ENCODE results near the gene VKORC1L1.

Gene VKORC1L1

GRCh38 chr7:65966146-65966545 is 93.3 kb downstream of the VKORC1L1 start:
- DNase-seq (ENCODE audit: low read depth, low spot score): no peak
- no peak for TF ChIP-seq CTCF (IDR thresholded peaks at IDR 0.05; ENCODE audit: low read depth, low read length)
- no peak overlapping the region for H3K4me3 ChIP-seq (ENCODE audit: low read depth, low read length)
- in situ Hi-C loops (cut with HindIII; ENCODE audit: low sequenced_read_pairs): no loop called here

- no peak overlapping the region for H3K4me3 ChIP-seq (ENCODE audit: low read depth, low read length)
- in situ Hi-C loops (cut with HindIII; ENCODE audit: low sequenced_read_pairs): no loop called here
- no peak for DNase-seq (ENCODE audit: low read depth, low spot score)
- TF ChIP-seq CTCF (IDR thresholded peaks at IDR 0.05; ENCODE audit: low read depth, low read length): no peak
Observed at GRCh38 chr7:65967361-65968155, 94.7 kb downstream of the VKORC1L1 start.

GRCh38 chr7:65968256-65969185 is 95.6 kb downstream of the VKORC1L1 start:
- no peak for TF ChIP-seq CTCF (IDR thresholded peaks at IDR 0.05; ENCODE audit: low read depth, low read length)
- no peak for DNase-seq (ENCODE audit: low read depth, low spot score)
- in situ Hi-C loops (cut with HindIII; ENCODE audit: low sequenced_read_pairs): no loop called here
- no peak overlapping the region for H3K4me3 ChIP-seq (ENCODE audit: low read depth, low read length)

- no peak for DNase-seq (ENCODE audit: low read depth, low spot score)
- in situ Hi-C loops (cut with HindIII; ENCODE audit: low sequenced_read_pairs): no loop called here
- no peak for TF ChIP-seq CTCF (IDR thresholded peaks at IDR 0.05; ENCODE audit: low read depth, low read length)
- H3K4me3 ChIP-seq (ENCODE audit: low read depth, low read length): no peak overlapping the region
Observed at GRCh38 chr7:65971021-65971420, 98.1 kb downstream of the VKORC1L1 start.

GRCh38 chr7:65972976-65973375 is 100.1 kb downstream of the VKORC1L1 start:
- DNase-seq (ENCODE audit: low read depth, low spot score): no peak
- in situ Hi-C loops (cut with HindIII; ENCODE audit: low sequenced_read_pairs): no loop called here
- H3K4me3 ChIP-seq (ENCODE audit: low read depth, low read length): no peak overlapping the region
- TF ChIP-seq CTCF (IDR thresholded peaks at IDR 0.05; ENCODE audit: low read depth, low read length): no peak

GRCh38 chr7:65974191-65974801 is 101.4 kb downstream of the VKORC1L1 start:
- no peak overlapping the region for H3K4me3 ChIP-seq (ENCODE audit: low read depth, low read length)
- no peak for DNase-seq (ENCODE audit: low read depth, low spot score)
- in situ Hi-C loops (cut with HindIII; ENCODE audit: low sequenced_read_pairs): no loop called here
- no peak for TF ChIP-seq CTCF (IDR thresholded peaks at IDR 0.05; ENCODE audit: low read depth, low read length)
